ENCODE measurements around the gene DCAF6.

Gene DCAF6

DNA sequence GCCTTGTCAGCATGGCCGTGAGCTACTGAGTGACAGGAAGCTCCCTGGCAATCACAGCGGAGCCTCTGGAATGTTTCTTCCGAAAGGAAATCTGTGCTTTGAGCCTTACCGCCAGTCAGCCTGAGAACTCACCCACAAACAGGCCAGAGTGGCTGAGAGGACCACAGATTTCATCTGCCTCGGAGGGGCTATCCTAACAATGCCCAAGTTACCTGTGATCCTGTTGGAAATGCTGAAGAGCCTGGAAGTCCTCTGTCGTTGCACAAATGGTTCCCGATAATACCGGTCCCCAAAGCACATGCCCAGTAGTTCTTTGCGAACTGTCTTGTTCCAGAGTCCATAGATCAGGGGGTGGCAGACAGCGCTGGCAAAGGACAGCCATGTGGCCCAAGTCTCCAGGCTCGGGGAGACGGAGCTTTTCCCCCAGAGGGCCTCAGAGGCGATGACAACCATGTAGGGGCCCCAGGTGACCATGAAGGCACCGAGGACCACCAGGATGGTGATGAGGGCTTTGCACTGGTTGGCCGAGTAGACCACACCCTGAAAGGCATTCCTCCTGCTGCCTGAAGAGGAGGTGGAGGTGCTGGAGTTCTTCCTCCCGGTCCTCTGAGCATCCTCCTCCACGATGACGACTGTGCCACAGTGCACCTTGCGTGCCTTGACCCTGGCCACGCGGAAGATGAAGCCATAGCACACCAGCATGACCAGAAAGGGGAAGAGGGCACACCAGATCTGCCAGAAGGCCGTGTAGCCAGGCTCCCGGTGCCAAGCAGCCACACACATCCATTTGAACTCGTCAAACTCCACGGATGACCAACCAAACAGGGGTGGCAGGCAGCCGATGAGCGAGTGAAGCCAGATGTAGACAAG lies 160.0 kb downstream of the DCAF6 start:
- no peak for DNase-seq (ENCODE audit: extremely low spot score, insufficient read length, low read depth)

DNA sequence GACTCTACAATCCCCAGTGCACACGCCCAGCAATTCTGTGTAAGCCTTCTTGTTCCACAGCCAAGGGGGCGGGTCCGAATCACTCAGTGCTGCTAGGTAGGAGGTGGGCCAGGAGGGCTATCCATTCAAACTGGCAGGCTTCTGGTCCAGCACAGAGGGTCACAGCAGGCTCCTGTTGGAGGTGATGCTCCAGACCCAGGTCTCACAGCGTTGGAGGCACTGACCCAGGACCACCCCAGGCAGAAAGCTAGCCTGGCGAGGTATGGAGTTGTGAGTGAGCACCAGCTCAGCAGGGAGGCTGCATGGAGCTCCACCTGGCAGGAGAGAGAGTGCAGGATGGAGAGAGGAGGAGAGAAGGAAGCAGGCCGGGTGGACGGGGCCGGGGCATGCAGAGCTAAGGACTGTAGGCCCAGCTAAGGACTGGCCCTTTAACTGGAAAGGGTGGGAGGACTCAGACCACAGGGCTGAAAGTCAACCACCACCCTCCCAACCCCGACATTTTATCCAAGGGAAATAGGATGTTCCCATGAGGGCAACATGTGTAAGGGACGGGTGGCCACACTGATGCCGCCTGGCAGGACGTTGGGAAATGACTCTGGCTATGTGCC lies 161.5 kb downstream of the DCAF6 start:
- FAIRE-seq (no peak), DNase-seq (ENCODE audit: extremely low spot score, insufficient read length, low read depth) (no peak)

More for the DNA sequence above, 160.0 kb downstream of the DCAF6 start:
- FAIRE-seq = no peak

DNA sequence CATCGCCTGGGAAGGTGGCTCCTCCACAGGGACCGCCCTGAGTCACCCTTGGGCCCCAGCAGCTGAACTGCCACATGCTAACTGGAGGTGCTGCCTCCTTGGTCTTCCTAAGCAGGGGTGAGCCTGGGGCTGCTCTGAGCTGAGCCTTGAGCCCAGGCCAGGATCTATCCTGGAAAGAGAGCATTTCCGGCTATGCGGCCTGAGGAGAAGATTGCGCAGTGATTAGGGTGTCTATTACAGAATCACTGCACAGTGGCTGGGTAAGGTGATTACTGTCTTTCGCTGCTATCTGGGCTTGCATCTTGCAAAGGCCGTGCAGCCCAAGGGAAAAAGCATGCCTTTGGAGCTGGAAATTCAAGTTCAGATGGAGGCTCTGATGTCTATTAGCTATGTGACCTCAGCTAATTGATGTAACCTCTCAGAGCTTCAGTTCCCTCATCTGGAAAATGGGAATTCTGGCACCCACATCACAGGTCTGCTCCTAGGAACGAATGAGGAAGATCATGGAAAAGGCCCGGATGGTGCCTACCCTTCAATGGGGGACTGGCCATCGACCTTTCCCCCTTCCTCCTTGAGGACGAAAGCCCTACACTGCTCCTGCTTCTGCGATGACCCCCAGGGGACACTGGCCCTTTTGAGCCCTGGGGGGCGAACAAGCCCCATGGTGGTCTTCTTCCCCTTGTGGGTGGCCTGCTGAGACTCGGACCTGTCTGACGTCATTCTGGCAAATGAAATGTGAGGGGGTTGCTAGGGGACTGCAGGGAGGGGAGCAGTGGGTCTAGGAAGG lies 162.2 kb downstream of the DCAF6 start:
- FAIRE-seq (no peak), DNase-seq (ENCODE audit: extremely low spot score, insufficient read length, low read depth) (no peak)

DNA sequence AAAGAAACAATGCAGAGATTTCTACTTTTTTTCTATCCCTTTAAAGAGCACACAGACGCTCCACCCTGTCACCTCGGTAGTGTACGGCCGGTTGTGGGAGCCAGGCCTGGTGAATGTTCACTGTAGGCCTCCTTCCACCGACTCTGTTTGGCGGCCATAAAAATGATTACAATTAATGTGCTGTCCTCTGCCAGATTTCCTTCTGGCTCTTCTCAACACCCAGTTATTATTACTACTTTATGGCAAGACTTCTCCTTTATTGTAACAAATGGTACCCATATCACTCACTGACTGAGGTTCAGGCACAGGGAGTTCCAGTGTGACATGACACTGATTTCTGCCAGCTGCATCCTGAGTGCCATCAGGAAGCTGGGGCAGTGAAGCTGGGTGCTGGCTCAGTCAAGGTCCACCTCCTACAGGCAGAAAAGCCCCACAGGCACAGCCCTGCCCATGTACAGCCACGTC lies 162.9 kb downstream of the DCAF6 start:
- DNase-seq (ENCODE audit: extremely low spot score, insufficient read length, low read depth) (no peak), FAIRE-seq (no peak)

DNA sequence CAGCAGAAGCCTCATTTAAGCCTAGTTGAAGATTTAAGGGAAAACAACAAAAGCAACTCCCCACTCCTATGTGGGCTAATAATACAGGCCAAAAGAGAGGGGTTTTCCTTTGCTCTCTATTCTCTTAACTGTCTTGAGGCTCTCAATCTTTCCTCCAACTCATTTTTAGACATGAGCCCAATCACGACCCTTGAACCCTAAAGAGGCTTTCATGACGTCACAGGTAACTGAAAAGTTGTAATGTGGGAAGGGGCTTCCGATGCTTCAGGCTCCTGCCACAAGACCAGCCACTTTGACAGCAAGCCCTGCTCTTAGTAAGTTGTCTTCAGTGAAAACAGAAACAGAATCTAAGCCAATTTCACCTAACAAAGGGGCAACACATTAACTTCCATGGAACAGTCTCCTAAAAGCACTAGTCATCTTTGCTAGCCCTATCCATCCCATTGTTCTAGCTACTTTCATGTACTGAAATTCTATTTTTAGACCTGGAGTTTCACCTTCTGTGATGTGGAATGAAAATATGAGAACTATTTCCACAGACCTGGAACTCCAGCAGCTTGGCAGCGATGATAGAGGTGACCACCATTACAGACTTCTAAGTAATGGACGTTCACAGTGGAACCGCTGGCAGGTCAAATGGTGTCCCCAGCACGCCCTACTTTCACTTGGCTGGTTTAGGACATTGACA lies 164.0 kb downstream of the DCAF6 start:
- no peak for DNase-seq (ENCODE audit: extremely low spot score, insufficient read length, low read depth)
- no peak for FAIRE-seq

- FAIRE-seq = no peak
- no peak for DNase-seq (ENCODE audit: extremely low spot score, insufficient read length, low read depth)
These were observed 164.9 kb downstream of the DCAF6 start for GRCh38 chr1:168101336-168101735.

GRCh38 chr1:168102487-168102886 lies 166.0 kb downstream of the DCAF6 start:
- DNase-seq (ENCODE audit: extremely low spot score, insufficient read length, low read depth) (no peak), FAIRE-seq (no peak)

- FAIRE-seq (no peak), DNase-seq (ENCODE audit: extremely low spot score, insufficient read length, low read depth) (no peak)
These were observed 168.1 kb downstream of the DCAF6 start for GRCh38 chr1:168104535-168104934.

- DNase-seq (ENCODE audit: extremely low spot score, insufficient read length, low read depth) (no peak), FAIRE-seq (no peak)
These were observed 169.4 kb downstream of the DCAF6 start for GRCh38 chr1:168105846-168106245.

- DNase-seq (ENCODE audit: extremely low spot score, insufficient read length, low read depth) (no peak), FAIRE-seq (no peak)
These were observed 169.8 kb downstream of the DCAF6 start for GRCh38 chr1:168106274-168106673.

DNA sequence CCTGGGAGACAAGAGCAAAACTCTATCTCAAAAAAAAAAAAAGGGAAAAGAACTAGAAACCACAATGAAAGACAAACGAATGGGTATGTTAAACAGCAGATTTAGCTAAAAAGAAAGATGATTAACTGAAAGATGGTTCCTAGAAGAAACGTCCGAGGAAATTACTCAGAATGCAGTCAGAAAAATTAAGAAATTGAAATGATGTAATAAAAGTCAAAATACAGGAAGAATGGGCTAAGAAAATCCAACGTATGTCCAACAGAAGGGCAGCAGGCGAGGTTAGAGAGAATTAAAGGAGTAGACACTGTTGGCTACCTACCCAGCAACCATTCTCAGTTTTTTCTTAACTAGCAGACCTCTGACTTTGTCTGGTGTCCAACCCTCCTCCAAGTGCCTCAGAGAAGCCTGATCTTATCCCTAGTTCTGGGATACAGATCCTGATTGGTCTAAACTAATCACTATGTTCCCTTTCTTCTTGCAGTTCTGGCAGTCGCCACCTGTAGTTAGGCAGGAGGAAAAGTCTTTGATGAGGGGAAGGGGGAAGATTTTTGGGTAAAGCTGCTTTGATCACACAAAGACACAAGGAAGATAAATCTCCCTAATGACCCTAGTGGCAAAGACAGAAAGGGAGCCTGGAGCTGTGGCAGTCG lies 174.5 kb downstream of the DCAF6 start:
- DNase-seq (ENCODE audit: extremely low spot score, insufficient read length, low read depth) (no peak), FAIRE-seq (no peak)

- DNase-seq (ENCODE audit: extremely low spot score, insufficient read length, low read depth) = no peak
- FAIRE-seq = no peak
These were observed 176.3 kb downstream of the DCAF6 start for GRCh38 chr1:168112673-168113305.

- FAIRE-seq = no peak
These were observed 178.4 kb downstream of the DCAF6 start for GRCh38 chr1:168114845-168115244.

GRCh38 chr1:168116327-168116799 lies 179.9 kb downstream of the DCAF6 start:
- no peak for DNase-seq (ENCODE audit: extremely low spot score, insufficient read length, low read depth)
- FAIRE-seq = no peak

More at GRCh38 chr1:168114845-168115244, 178.4 kb downstream of the DCAF6 start:
- no peak for DNase-seq (ENCODE audit: extremely low spot score, insufficient read length, low read depth)

GRCh38 chr1:168119750-168120149 lies 183.3 kb downstream of the DCAF6 start:
- FAIRE-seq = no peak
- DNase-seq (ENCODE audit: extremely low spot score, insufficient read length, low read depth) = no peak

- FAIRE-seq (no peak), DNase-seq (ENCODE audit: extremely low spot score, insufficient read length, low read depth) (no peak)
These were observed 185.0 kb downstream of the DCAF6 start for GRCh38 chr1:168121401-168122011.

- DNase-seq (ENCODE audit: extremely low spot score, insufficient read length, low read depth) = no peak
- no peak for FAIRE-seq
These were observed 188.6 kb downstream of the DCAF6 start for GRCh38 chr1:168125051-168125450.

Measured in GM18507 (cell line).